Memory B cell (primary cell): Measurements from ENCODE around the gene CNTF.

ENCODE experiments used
- ATAC-seq: fragments of 150-1000 bp; cut with Tn5 transposase; 2 replicates; pipeline ENCODE4 v1.10.0; 2021; ENCODE audit warnings: low read depth, mild to moderate bottlenecking, moderate library complexity
- DNase-seq, 2 donors: peaks; one replicate each; pipeline ENCODE4 v3.0.0; 2022; ENCODE audit warnings: low spot score in 2 of 2
- H3K27ac Mint-ChIP-seq: one replicate; pipeline ENCODE4 v1.8.0; 2022; ENCODE audit warnings: mild to moderate bottlenecking, moderate library complexity, mixed read lengths
- H3K27me3 Mint-ChIP-seq: one replicate; pipeline ENCODE4 v1.8.0; 2022; ENCODE audit warnings: mixed read lengths
- H3K36me3 Mint-ChIP-seq: one replicate; pipeline ENCODE4 v1.8.0; 2022; ENCODE audit warnings: mild to moderate bottlenecking, mixed read lengths
- H3K4me1 Mint-ChIP-seq: one replicate; pipeline ENCODE4 v1.8.0; 2022; ENCODE audit warnings: mixed read lengths
- H3K4me3 Mint-ChIP-seq: one replicate; pipeline ENCODE4 v1.8.0; 2022; ENCODE audit warnings: mild to moderate bottlenecking, moderate library complexity, mixed read lengths
- H3K9me3 Mint-ChIP-seq: one replicate; pipeline ENCODE4 v1.8.0; 2022; ENCODE audit warnings: mixed read lengths

The CNTF gene

DNA sequence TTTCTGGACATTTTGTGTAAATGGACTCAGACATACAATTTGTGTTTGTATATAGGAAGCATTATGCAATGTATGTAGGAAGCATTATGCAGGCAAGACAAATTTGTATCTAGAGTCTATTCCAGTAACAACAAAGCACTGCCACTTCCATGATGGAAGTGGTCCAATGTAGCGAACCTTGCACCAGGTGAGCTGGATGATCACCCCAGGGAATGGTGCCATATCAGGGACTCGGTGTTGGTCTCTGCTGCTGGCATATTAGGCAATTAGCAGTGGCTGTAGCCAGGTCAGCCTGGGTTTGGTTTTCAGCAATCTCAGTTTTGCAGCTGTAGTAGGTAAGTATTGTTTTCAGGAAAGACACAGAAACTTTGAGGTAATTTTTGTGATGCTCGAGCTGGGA is 30.8 kb upstream of the CNTF start:
- Mint-ChIP-seq H3K27ac (no peak overlapping the region), H3K9me3 (no peaks in the 10 kb centered on the region), H3K27me3 (no peaks in the 10 kb centered on the region), H3K36me3 (peaks cover 28% of the 10 kb centered on the region), H3K4me1 (peaks cover 31% of the 10 kb centered on the region), H3K4me3 (no peak overlapping the region)
- ATAC-seq, result no peak
- no peak for DNase-seq

DNA sequence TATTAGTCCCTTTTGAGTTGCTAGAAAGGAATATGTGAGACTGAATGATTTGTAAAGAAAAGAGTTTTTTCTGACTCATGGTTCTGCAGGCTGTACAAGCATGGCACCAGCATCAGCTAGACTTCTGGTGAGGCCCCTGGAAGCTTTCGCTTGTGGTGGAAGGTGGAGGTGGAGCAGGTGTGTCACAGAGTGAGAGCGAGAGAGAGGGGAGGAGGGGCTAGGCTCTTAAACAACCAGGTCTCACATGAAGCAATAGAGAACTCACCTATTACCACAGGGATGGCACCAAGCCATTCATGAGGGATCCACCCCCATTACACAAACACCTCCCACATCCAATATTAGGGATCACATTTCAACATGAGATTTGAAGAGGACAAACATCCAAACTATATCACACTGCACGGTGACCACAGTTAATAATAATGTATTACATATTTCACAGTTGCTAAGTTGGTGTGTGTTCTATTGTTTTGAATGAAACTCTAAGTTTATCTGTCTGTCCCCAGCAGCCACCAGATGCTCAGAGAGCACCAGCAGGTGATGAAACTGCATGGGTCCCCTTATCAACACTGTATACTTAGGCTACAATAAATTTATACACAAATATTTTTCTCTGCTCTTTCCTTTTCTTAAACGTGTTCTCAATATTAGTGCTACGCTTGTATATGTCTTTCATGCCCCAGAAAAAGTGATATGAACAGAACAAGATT is 29.5 kb upstream of the CNTF start:
- Mint-ChIP-seq H3K27me3 (no peaks in the 10 kb centered on the region), H3K36me3 (peaks cover 27% of the 10 kb centered on the region), H3K9me3 (no peaks in the 10 kb centered on the region), H3K4me1 (peaks cover 32% of the 10 kb centered on the region), H3K4me3 (no peak overlapping the region), H3K27ac (no peak overlapping the region)
- DNase-seq (no peak), ATAC-seq (no peak)

DNA sequence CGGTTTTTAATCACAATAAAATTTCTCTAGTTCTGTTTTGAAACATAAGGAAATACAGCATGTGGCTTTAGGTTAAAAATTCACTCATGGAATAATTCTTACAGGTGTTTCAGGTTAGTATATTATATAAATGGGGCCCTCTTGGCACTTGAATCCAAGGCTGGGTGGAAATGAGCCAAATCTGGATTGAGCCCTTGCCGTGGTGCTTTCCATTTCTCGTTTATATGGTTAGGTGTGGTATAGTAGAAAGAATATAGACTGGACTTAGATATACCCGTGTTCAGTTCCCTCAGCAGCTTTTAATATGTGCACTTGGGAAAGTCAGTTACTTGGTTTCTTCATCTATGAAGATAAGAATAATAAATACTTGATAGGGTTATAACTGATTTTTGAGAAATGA is 27.6 kb upstream of the CNTF start:
- H3K4me1 Mint-ChIP-seq, result peaks cover 38% of the 10 kb centered on the region
- H3K9me3 Mint-ChIP-seq, result no peaks in the 10 kb centered on the region
- no peak for ATAC-seq
- no peak overlapping the region for H3K4me3 Mint-ChIP-seq
- no peak for DNase-seq
- no peak overlapping the region for H3K27ac Mint-ChIP-seq
- H3K27me3 Mint-ChIP-seq, result no peaks in the 10 kb centered on the region
- peaks cover 30% of the 10 kb centered on the region for H3K36me3 Mint-ChIP-seq

DNA sequence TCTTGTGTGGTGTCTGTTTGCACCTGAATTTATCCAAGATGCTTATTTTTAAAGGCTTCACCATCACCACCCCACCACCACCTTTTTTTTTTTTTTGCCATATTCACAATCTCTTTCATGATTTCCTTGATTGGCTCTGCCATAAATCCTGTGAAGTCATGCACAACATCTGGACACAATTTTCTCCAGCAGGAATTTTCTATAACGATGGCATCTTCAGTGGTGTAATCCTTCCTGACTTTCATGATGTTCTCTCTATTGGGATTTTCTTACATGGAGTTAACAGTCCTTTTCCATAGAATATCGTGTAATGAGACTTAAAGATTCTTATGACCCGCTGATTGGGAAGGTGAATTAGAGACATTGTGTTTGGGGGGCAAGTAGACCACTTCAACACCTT is 25.8 kb upstream of the CNTF start:
- Mint-ChIP-seq H3K9me3 (no peaks in the 10 kb centered on the region), H3K36me3 (peaks cover 29% of the 10 kb centered on the region), H3K27ac (no peak overlapping the region), H3K4me1 (peaks cover 44% of the 10 kb centered on the region), H3K4me3 (no peak overlapping the region), H3K27me3 (no peaks in the 10 kb centered on the region)
- DNase-seq (no peak), ATAC-seq (no peak)

GRCh38 chr11:58597486-58598144 is 24.9 kb upstream of the CNTF start:
- Mint-ChIP-seq H3K4me3 (no peak overlapping the region), H3K36me3 (peaks cover 30% of the 10 kb centered on the region), H3K4me1 (peaks cover 41% of the 10 kb centered on the region), H3K9me3 (no peaks in the 10 kb centered on the region), H3K27ac (no peak overlapping the region), H3K27me3 (no peaks in the 10 kb centered on the region)
- no peak for ATAC-seq
- no peak for DNase-seq

GRCh38 chr11:58600510-58600909 is 22.0 kb upstream of the CNTF start:
- Mint-ChIP-seq H3K27me3 (no peaks in the 10 kb centered on the region), H3K4me1 (peaks cover 52% of the 10 kb centered on the region), H3K9me3 (no peaks in the 10 kb centered on the region), H3K27ac (no peak overlapping the region), H3K36me3 (peaks cover 35% of the 10 kb centered on the region), H3K4me3 (no peak overlapping the region)
- ATAC-seq, result no peak
- DNase-seq, result no peak

DNA sequence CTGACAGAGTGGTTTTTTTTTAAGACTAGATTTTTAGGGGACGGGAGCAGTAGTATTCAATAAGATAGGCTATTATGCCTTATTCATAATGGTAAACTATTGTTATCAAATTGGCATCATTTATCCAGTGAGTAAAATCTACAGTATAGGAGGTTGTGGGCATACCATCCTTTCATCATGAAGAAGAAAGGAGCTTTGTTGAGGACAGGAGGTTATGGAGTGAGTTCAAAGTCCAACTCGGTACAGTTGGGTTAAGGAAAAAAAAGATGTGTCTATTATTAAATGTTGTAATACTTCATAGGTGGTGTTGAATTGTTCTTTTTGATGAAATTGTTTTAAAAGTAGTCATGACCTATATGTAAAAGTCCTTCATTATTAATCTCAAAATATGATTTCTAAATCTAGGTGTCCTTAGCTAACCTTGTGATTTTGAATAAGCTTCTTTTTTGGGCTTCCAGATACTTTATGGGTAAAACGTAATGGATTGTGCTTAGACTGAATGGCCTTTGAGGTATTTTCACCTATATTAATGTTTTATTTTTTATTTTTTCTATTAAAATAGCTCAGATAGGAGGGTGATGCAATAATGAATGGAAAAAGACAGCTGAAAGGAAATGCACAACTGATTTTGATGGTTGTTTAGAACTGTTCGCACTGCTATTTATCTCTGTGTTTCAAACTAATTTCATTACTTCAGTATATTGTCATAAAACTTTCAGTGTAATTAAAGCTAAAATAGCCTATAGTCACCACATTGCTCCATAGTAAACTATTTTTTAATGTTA is 15.3 kb upstream of the CNTF start:
- Mint-ChIP-seq H3K9me3 (no peaks in the 10 kb centered on the region), H3K4me3 (no peak overlapping the region), H3K27me3 (no peaks in the 10 kb centered on the region), H3K27ac (peak overlapping the region; percentile 86), H3K36me3 (peaks cover 36% of the 10 kb centered on the region), H3K4me1 (peaks cover 41% of the 10 kb centered on the region)
- DNase-seq (no peak), ATAC-seq (no peak)

GRCh38 chr11:58608331-58608730 is 14.1 kb upstream of the CNTF start:
- Mint-ChIP-seq H3K27me3 (no peaks in the 10 kb centered on the region), H3K4me3 (no peak overlapping the region), H3K36me3 (peaks cover 34% of the 10 kb centered on the region), H3K9me3 (no peaks in the 10 kb centered on the region), H3K27ac (no peak overlapping the region), H3K4me1 (peaks cover 34% of the 10 kb centered on the region)
- ATAC-seq (no peak), DNase-seq (no peak)

- DNase-seq (no peak), ATAC-seq (peak; percentile 57)
- no peak overlapping the region for H3K4me3 Mint-ChIP-seq
- H3K27me3 Mint-ChIP-seq, result no peaks in the 10 kb centered on the region
- no peaks in the 10 kb centered on the region for H3K9me3 Mint-ChIP-seq
- no peak overlapping the region for H3K27ac Mint-ChIP-seq
- peaks cover 25% of the 10 kb centered on the region for H3K4me1 Mint-ChIP-seq
- H3K36me3 Mint-ChIP-seq, result peaks cover 38% of the 10 kb centered on the region
These were observed 12.7 kb upstream of the CNTF start for GRCh38 chr11:58609723-58610122.

DNA sequence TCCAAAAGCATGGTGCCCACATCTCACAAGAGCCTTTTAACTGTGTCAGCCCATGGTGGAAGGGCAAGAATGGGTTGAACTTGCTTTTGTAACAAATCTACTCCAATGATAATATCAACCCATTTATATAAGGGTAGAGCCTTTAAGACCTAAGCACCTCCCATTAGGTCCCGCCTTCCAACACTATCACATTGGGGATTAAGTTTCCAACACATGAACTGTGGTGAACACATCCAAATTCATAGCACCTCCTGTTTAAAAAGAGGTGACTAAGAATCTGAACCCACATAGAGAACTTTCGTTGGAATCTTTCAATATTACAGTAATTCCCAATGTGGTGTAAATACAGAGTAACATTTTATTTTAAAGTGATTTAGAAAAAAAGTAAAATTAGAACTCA is 9.2 kb upstream of the CNTF start:
- no peaks in the 10 kb centered on the region for H3K9me3 Mint-ChIP-seq
- H3K4me3 Mint-ChIP-seq, result no peak overlapping the region
- DNase-seq (no peak), ATAC-seq (no peak)
- H3K36me3 Mint-ChIP-seq, result peaks cover 46% of the 10 kb centered on the region
- H3K27me3 Mint-ChIP-seq, result no peaks in the 10 kb centered on the region
- H3K4me1 Mint-ChIP-seq, result peaks cover 7% of the 10 kb centered on the region
- H3K27ac Mint-ChIP-seq, result no peak overlapping the region

GRCh38 chr11:58615559-58615958 is 6.9 kb upstream of the CNTF start:
- H3K36me3 Mint-ChIP-seq, result peaks cover 51% of the 10 kb centered on the region
- ATAC-seq, result no peak
- H3K27me3 Mint-ChIP-seq, result no peaks in the 10 kb centered on the region
- peaks cover 3% of the 10 kb centered on the region for H3K4me1 Mint-ChIP-seq
- no peak for DNase-seq
- peak overlapping the region; percentile 62 for H3K27ac Mint-ChIP-seq
- H3K9me3 Mint-ChIP-seq, result no peaks in the 10 kb centered on the region
- no peak overlapping the region for H3K4me3 Mint-ChIP-seq

DNA sequence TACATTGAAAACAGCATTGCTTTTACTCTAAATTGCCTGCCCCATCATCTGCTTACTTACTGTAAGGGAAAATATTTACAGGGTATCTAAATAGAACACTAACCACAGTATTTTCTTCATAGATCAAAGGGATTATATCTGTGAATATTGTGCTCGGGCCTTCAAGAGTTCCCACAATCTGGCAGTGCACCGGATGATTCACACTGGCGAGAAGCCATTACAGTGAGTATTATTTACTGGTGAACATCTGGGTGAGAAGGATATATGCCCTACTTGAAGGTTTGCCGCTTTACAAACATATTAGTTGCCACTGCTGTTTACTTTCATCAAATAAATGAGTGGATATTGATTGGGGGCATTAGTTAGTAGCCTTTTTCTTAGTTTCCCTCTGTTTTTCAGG is 5.9 kb upstream of the CNTF start:
- ATAC-seq (no peak), DNase-seq (no peak)
- peaks cover 45% of the 10 kb centered on the region for H3K36me3 Mint-ChIP-seq
- H3K4me1 Mint-ChIP-seq, result peaks cover under 1% of the 10 kb centered on the region
- no peaks in the 10 kb centered on the region for H3K27me3 Mint-ChIP-seq
- H3K27ac Mint-ChIP-seq, result no peak overlapping the region
- H3K4me3 Mint-ChIP-seq, result no peak overlapping the region
- no peaks in the 10 kb centered on the region for H3K9me3 Mint-ChIP-seq

- peaks cover 44% of the 10 kb centered on the region for H3K36me3 Mint-ChIP-seq
- H3K4me3 Mint-ChIP-seq, result no peak overlapping the region
- no peaks in the 10 kb centered on the region for H3K27me3 Mint-ChIP-seq
- H3K4me1 Mint-ChIP-seq, result no peaks in the 10 kb centered on the region
- H3K27ac Mint-ChIP-seq, result peak overlapping the region; percentile 24
- ATAC-seq (peak; percentile 44), DNase-seq (no peak)
- H3K9me3 Mint-ChIP-seq, result no peaks in the 10 kb centered on the region
These were observed 4.4 kb upstream of the CNTF start for GRCh38 chr11:58617976-58618557.

DNA sequence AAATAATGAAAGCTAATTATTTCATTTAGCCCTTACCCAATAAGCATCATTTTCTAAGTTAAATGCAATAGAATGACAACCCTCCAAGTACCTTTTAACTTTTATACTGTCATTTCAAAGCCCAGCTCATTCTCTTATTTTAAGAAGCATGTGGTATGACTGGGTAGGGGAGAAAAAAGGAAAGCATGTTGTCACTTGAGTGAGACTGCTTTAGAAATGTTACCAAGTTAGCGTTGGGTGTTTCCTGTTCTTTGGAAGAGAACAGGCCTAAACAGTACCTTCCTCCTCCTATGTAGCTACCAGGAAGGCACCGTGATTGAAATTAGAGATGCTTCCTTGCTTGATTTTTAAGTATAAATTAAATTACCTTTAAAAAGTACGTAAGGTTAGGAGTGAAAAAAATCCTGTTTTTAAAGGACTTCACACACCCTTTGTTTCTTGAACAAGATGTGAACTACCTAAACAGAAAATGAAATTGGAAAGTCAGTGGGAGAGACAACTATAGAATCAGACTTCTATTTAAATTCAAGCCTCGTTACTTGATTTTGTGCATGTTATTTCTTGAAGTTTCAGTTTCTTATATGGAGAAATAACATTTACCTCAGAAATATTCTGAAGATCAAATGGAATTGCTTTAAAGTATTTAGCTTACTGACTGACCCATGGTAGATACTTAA is 741 bp upstream of the CNTF start:
- Mint-ChIP-seq H3K27ac (peak overlapping the region; percentile 11), H3K9me3 (no peaks in the 10 kb centered on the region), H3K36me3 (peaks cover 39% of the 10 kb centered on the region), H3K4me1 (peaks cover 4% of the 10 kb centered on the region), H3K4me3 (no peak overlapping the region), H3K27me3 (no peaks in the 10 kb centered on the region)
- no peak for DNase-seq
- ATAC-seq, result no peak
